Measurements from ENCODE around the gene TAS1R2. TPM values are rescaled to one million over a fixed set of nuclear protein-coding genes. Genes with fewer than 3 reads are reported as not detected.

Gene TAS1R2
- total and polyA plus RNA-seq, 2 experiments from 2014 or later: not detected

DNA sequence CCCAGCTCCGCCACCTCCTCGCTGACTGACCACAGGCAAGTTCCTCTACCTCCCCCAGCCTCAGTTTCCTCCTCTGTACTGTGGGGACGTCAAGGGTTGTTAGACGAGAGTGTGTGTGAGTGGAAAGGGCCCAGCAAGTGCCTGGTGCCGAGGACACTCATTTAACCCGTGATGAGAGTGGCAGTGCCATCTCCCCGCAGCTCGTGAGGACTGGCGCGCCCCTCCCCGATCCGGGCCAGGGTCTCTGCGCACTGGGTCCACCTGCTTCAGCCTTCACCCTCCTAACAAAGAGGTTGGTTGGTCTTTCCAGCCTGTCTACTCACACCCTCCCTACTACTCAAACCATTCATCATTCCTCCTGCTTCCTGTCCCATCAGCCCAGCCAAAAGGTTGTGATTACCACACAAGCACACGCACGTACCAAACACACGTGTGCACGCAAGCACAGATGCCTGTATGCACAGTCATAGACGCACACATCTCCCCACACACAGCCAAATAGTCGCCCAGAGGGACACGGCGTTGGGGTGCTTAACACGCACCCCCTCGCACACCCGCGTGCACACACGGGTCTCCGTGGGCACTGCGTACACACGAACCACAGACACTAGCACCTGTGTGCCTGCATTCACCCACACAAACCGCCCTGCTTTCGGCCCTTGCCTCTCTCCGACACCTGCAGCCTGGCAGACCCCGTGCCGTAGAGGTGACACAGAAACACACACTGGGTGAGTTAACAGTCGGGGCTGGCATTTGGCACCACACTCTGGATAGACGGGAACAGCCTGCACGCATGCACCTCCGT, 39.3 kb downstream of the TAS1R2 start:
- Histone ChIP-seq H3K36me3 (ENCODE audit: insufficient read depth) (no peaks in the 10 kb centered on the region), H3K4me1 (ENCODE audit: insufficient read depth) (no peaks in the 10 kb centered on the region), H3K79me2 (replicated peaks; ENCODE audit: insufficient read depth) (no peaks in the 10 kb centered on the region), H3K27me3 (ENCODE audit: insufficient read depth) (no peaks in the 10 kb centered on the region), H4K20me1 (replicated peaks; ENCODE audit: insufficient read depth) (no peaks in the 10 kb centered on the region), H3K4me3 (no peak overlapping the region), H3F3A (replicated peaks; ENCODE audit: low read depth) (0 out of 2 replicates have a peak, but pooled peaks cover 2% of the 10 kb centered on the region), H3K27ac (ENCODE audit: low read depth) (no peak overlapping the region), H3K9me2 (ENCODE audit: insufficient read depth) (no peaks in the 10 kb centered on the region), H2AFZ (no peak overlapping the region), H3K4me2 (no peak overlapping the region)
- peaks cover 35% of the 10 kb centered on the region for H3K4me1 Mint-ChIP-seq
- ATAC-seq (peak; percentile 33), DNase-seq (ENCODE audit: low spot score) (no peak)
- peaks cover 28% of the 10 kb centered on the region for H3K27me3 Mint-ChIP-seq (ENCODE audit: insufficient read depth, low read depth, poor library complexity)
- no peaks in the 10 kb centered on the region for H3K36me3 Mint-ChIP-seq (ENCODE audit: low read depth)
- TF ChIP-seq EZH2phosphoT487 (IDR thresholded peaks at IDR 0.05; ENCODE audit: unreplicated experiment) (no peak), CTCF (conservative IDR thresholded peaks at IDR 0.05; ENCODE audit: low read depth in 2 of 2) (no peak), STAT1 (IDR thresholded peaks at IDR 0.05; ENCODE audit: unreplicated experiment) (no peak), ZNF462 (CRISPR knock-in tag; IDR thresholded peaks at IDR 0.05) (no peak), ZNF114 (CRISPR knock-in tag; IDR thresholded peaks at IDR 0.05) (no peak), NANOG (IDR thresholded peaks at IDR 0.05; ENCODE audit: borderline replicate concordance) (no peak), ZNF331 (CRISPR knock-in tag; IDR thresholded peaks at IDR 0.05; ENCODE audit: low read depth) (no peak), POLR2AphosphoS5 (IDR thresholded peaks at IDR 0.05; ENCODE audit: low read depth) (no peak), REST (IDR thresholded peaks at IDR 0.05; ENCODE audit: unreplicated experiment) (no peak), CREB1 (CRISPR knock-in tag; IDR thresholded peaks at IDR 0.05; ENCODE audit: low read depth) (no peak), EZH2 (IDR thresholded peaks at IDR 0.05; ENCODE audit: low read depth, unreplicated experiment) (no peak), ETS1 (IDR thresholded peaks at IDR 0.05) (no peak), JUNB (IDR thresholded peaks at IDR 0.05; ENCODE audit: unreplicated experiment) (no peak)
- no peaks in the 10 kb centered on the region; the same call in 2 of the 3 replicates for H3K9me3 Mint-ChIP-seq
- no peak overlapping the region; the same call in 2 of the 3 replicates for H3K4me3 Mint-ChIP-seq
- H3K27ac Mint-ChIP-seq: no peak overlapping the region

Data from GM23338 (cell line).